Endothelial cell of umbilical vein (primary cell): ENCODE measurements around the gene TSPAN18. TPM values are rescaled to one million over a fixed set of nuclear protein-coding genes. Genes with fewer than 3 reads are reported as not detected.

ENCODE experiments used
- BruUV-seq: library from RNA; stranded (reverse); fragments of 400-500 nt; replicated peaks from 2 replicates; lab custom pipeline; 2021; lab: Mats Ljungman, UMichigan
- CTCF ChIA-PET: fragments of 300-600, 350-600 bp; sonication (Branson Sonifier 250); formaldehyde crosslinking; loops from one replicate; lab custom pipeline; 2021; ENCODE audit warnings: antibody characterized with exemption, inconsistent platforms; lab: Charles Lee
- POLR2A ChIA-PET: fragments of 300-600, 350-600 bp; sonication (Branson Sonifier 250); formaldehyde crosslinking; loops from one replicate; lab custom pipeline; 2021; ENCODE audit warnings: antibody characterized with exemption, inconsistent platforms; lab: Charles Lee
- DNase-seq: peaks from one replicate; pipeline ENCODE4 v3.0.0-alpha.2; 2011; ENCODE audit warnings: low read depth, low spot score
- FAIRE-seq: peaks from 2 replicates; lab custom pipeline; 2011; peaks lifted over from hg19 to GRCh38; lab: Jason Lieb, UNC
- H2AFZ ChIP-seq: 2 replicates; pipeline ENCODE4 v1.6.0; 2012; ENCODE audit warnings: low read depth, low read length, control low read depth, inconsistent platforms
- H3K27ac ChIP-seq: 2 replicates; pipeline ENCODE4 v1.5.1; 2011; ENCODE audit warnings: low read depth, mild to moderate bottlenecking, control low read depth, low read length, moderate library complexity; ENCODE audit not compliant: insufficient read depth
- H3K27me3 ChIP-seq, 2 experiments: 2 replicates each; pipeline versions ENCODE4 v1.6.0 to v1.6.1; 2011; ENCODE audit warnings: low read length in 2 of 2, mixed read lengths in 1 of 2; ENCODE audit not compliant: control insufficient read depth in 2 of 2, insufficient read depth in 2 of 2
- H3K36me3 ChIP-seq, 2 experiments: 2 replicates in 1 of 2; 3 replicates in 1 of 2; pipeline ENCODE4 v1.5.1; 2011; ENCODE audit warnings: low read length in 2 of 2, mild to moderate bottlenecking in 1 of 2, moderate library complexity in 1 of 2; ENCODE audit not compliant: control insufficient read depth in 2 of 2, insufficient read depth in 2 of 2; ENCODE audit errors: extremely low read depth in 1 of 2
- H3K4me1 ChIP-seq: 3 replicates; pipeline ENCODE4 v1.5.1; 2011; ENCODE audit warnings: mild to moderate bottlenecking, low read length; ENCODE audit not compliant: control insufficient read depth, insufficient read depth; ENCODE audit errors: extremely low read depth
- H3K4me2 ChIP-seq: 2 replicates; pipeline ENCODE4 v1.6.1; 2011; ENCODE audit warnings: low read length, control low read depth, mixed read lengths; ENCODE audit not compliant: insufficient read depth
- H3K4me3 ChIP-seq, 3 experiments: fragments of 200-600 bp in 1 of 3; sonication (generic), shearing (Covaris generic) in 1 of 3; replicated peaks in 1 of 3; 2 replicates each; pipeline ENCODE4 v1.5.1; 2011 to 2016; ENCODE audit warnings: control low read depth in 3 of 3, low read length in 3 of 3, mild to moderate bottlenecking in 2 of 3, inconsistent platforms in 1 of 3, low read depth in 1 of 3, moderate library complexity in 1 of 3; ENCODE audit not compliant: insufficient read depth in 1 of 3
- H3K79me2 ChIP-seq: 2 replicates; pipeline ENCODE4 v1.6.0; 2012; ENCODE audit warnings: low read length, inconsistent platforms; ENCODE audit not compliant: control insufficient read depth, insufficient read depth
- H3K9ac ChIP-seq: replicated peaks from 2 replicates; pipeline ENCODE3; 2011; ENCODE audit warnings: low read length, control low read depth; ENCODE audit not compliant: insufficient read depth; ENCODE audit errors: extremely low read depth
- H3K9me1 ChIP-seq: replicated peaks from 3 replicates; pipeline ENCODE4 v1.6.0; 2011; ENCODE audit warnings: mild to moderate bottlenecking, low read length; ENCODE audit not compliant: control insufficient read depth, insufficient read depth; ENCODE audit errors: extremely low read depth
- H3K9me3 ChIP-seq: replicated peaks from 2 replicates; pipeline ENCODE4 v1.5.1; 2012; ENCODE audit warnings: low read length, inconsistent platforms; ENCODE audit not compliant: control insufficient read depth, insufficient read depth
- H4K20me1 ChIP-seq: replicated peaks from 2 replicates; pipeline ENCODE3; 2011; ENCODE audit warnings: mild to moderate bottlenecking, low read length; ENCODE audit not compliant: control insufficient read depth, insufficient read depth; ENCODE audit errors: extremely low read depth
- EZH2 ChIP-seq: IDR thresholded peaks from 2 replicates; pipeline ENCODE4 v1.6.1; 2012; ENCODE audit warnings: borderline replicate concordance, low read depth, mild to moderate bottlenecking, moderate library complexity, low read length, inconsistent platforms; ENCODE audit not compliant: severe bottlenecking
- FOS ChIP-seq: IDR thresholded peaks from 2 replicates; pipeline ENCODE4 v1.6.1; 2011; ENCODE audit warnings: mild to moderate bottlenecking, low read length, moderate library complexity, borderline replicate concordance; ENCODE audit not compliant: insufficient read depth
- GATA2 ChIP-seq: IDR thresholded peaks from 2 replicates; pipeline ENCODE4 v1.7.0; 2011; ENCODE audit warnings: low read depth, mild to moderate bottlenecking, moderate library complexity, mixed read lengths, low read length; ENCODE audit not compliant: insufficient read length, insufficient read depth
- JUN ChIP-seq: IDR thresholded peaks from 2 replicates; pipeline ENCODE4 v1.6.1; 2011; ENCODE audit warnings: borderline replicate concordance, low read depth; ENCODE audit not compliant: insufficient read length, insufficient read depth
- MYC ChIP-seq: IDR thresholded peaks from one replicate; pipeline ENCODE4 v1.6.1; 2011; ENCODE audit warnings: mild to moderate bottlenecking, low read depth, low read length
- POLR2A ChIP-seq: IDR thresholded peaks from 2 replicates; pipeline ENCODE4 v1.6.1; 2012; ENCODE audit warnings: low read depth, mild to moderate bottlenecking, control low read depth, low read length
- POLR2AphosphoS5 ChIP-seq: IDR thresholded peaks from 2 replicates; pipeline ENCODE4 v1.6.1; 2012; ENCODE audit warnings: low read depth, mild to moderate bottlenecking, control low read depth, low read length, moderate library complexity; ENCODE audit not compliant: insufficient read depth
- dilution Hi-C: fragments of 300-500 bp; cut with MboI; formaldehyde crosslinking; loops from one replicate; pipeline ENCODE4 v1.15.0; 2019; ENCODE audit warnings: low sequenced_read_pairs; ENCODE audit not compliant: extremely low pct_ligation_motif_present
- intact Hi-C: fragments of 100-400 bp; cut with micrococcal nuclease; formaldehyde crosslinking; loops from one replicate; pipeline ENCODE4 v1.10.0; 2022
- polyA plus RNA-seq, 4 experiments: library from polyadenylated mRNA; depleted of rRNA in 3 of 4; stranded (reverse) in 3 of 4; unstranded in 1 of 4; fragments of >200 nt; gene quantifications; 2 replicates each; pipeline versions ENCODE4 v1.2.1 to v1.2.3, GENCODE V29; 2011 to 2012; ENCODE audit warnings: missing spikeins in 1 of 4
- total RNA-seq: library from RNA; stranded (reverse); gene quantifications from 2 replicates; pipeline ENCODE4 v1.2.3, GENCODE V29; 2021
- TF ChIP-seq, protein P1 (sequence below): IDR thresholded peaks from 2 replicates; pipeline ENCODE4 v1.6.1; 2011; ENCODE audit not compliant: insufficient read depth, insufficient read length
- TF ChIP-seq, protein P2 (sequence below), 2 donors: IDR thresholded peaks; 1 replicate in 1 of 2; 2 replicates in 1 of 2; pipeline ENCODE4 v1.5.1; 2011; ENCODE audit warnings: low read length in 2 of 2, mild to moderate bottlenecking in 2 of 2, moderate library complexity in 2 of 2, control low read depth in 1 of 2, inconsistent platforms in 1 of 2, low read depth in 1 of 2; ENCODE audit not compliant: insufficient read depth in 1 of 2; ENCODE audit errors: extremely low read depth in 1 of 2

TSPAN18 gene
- total and polyA plus RNA-seq, 2 donors (not counting 3 experiments of a cell fraction or from before 2014, with no cell fraction given) = 32.2 to 118 TPM

DNA sequence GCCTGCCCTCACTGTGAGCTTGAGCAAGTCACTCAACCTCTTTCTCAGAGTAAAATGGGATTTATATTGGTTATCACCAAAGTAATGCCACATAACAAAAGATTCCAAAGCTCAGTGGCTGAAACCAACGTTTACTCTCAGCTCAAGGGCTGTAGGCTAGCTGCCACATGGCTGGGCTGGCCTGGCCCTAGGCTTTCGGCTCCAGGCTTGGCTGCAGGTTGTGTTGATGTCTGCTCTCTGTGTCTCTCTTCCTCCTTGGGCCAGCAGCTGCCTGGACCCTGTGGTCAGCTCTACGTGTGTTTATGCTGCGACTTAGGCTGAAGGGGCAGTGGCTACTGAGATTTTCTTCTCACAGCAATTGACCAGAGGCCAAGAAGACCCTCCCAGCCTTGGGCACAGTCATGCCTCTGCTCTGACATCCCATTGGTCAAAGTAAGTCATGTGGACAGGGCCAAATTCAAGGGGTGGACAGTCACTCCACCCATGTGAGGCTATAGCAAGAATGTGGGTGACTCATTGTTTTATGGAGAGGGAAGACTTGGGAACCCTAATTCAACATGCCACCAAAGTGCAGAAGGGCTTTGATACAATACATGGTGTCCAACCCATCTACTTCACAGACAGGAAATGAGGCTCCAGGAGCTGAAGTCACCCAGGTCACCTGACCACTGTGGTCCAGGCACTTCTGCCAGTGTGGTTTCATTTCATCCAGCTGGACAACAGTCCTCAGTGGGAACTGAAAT lies 90.6 kb downstream of the TSPAN18 start:
- CTCF ChIA-PET = interaction anchor here (1.4 to 2.8 kb wide), 5 partner anchors 13 to 194 kb away, joined by 3 to 8 read pairs (median 5); no protein-coding TSS in a partner anchor
- POLR2A ChIA-PET = interaction anchor here (1.1 kb wide), 1 partner anchor 12 kb away, joined by 3 read pairs; no protein-coding TSS in a partner anchor
- no peak overlapping the region for H3K4me3 ChIP-seq
- H3K4me1 ChIP-seq = peaks cover 28% of the 10 kb centered on the region
- dilution Hi-C loops = no loop called here
- peak overlapping the region; percentile 39 for H3K27ac ChIP-seq
- DNase-seq (no peak), FAIRE-seq (no peak)
- H3K36me3 ChIP-seq = no peaks in the 10 kb centered on the region
- no peak overlapping the region for H2AFZ ChIP-seq
- H3K9me3 ChIP-seq = no peaks in the 10 kb centered on the region
- no peak for TF ChIP-seq POLR2A
- TF ChIP-seq FOS = no peak
- TF ChIP-seq JUN = peak; percentile 48
- no peak for TF ChIP-seq POLR2AphosphoS5
- TF ChIP-seq, protein P1, sequence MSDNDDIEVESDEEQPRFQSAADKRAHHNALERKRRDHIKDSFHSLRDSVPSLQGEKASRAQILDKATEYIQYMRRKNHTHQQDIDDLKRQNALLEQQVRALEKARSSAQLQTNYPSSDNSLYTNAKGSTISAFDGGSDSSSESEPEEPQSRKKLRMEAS = no peak
- no peak for TF ChIP-seq EZH2
- TF ChIP-seq GATA2 = no peak
- TF ChIP-seq, protein P2, sequence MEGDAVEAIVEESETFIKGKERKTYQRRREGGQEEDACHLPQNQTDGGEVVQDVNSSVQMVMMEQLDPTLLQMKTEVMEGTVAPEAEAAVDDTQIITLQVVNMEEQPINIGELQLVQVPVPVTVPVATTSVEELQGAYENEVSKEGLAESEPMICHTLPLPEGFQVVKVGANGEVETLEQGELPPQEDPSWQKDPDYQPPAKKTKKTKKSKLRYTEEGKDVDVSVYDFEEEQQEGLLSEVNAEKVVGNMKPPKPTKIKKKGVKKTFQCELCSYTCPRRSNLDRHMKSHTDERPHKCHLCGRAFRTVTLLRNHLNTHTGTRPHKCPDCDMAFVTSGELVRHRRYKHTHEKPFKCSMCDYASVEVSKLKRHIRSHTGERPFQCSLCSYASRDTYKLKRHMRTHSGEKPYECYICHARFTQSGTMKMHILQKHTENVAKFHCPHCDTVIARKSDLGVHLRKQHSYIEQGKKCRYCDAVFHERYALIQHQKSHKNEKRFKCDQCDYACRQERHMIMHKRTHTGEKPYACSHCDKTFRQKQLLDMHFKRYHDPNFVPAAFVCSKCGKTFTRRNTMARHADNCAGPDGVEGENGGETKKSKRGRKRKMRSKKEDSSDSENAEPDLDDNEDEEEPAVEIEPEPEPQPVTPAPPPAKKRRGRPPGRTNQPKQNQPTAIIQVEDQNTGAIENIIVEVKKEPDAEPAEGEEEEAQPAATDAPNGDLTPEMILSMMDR (IDR thresholded peaks at IDR 0.05; ENCODE audit: extremely low read depth in 1 of 2, insufficient read depth in 1 of 2, low read depth in 1 of 2, low read length in 2 of 2) = no peak
- no peak for TF ChIP-seq MYC
- H3K27me3 ChIP-seq = no peaks in the 10 kb centered on the region
- no peak overlapping the region for H3K4me2 ChIP-seq
- BruUV-seq = no TSS peak
- H3K79me2 ChIP-seq = no peaks in the 10 kb centered on the region
- H3K9ac ChIP-seq = no peak overlapping the region
- intact Hi-C loops = no loop called here
- no peaks in the 10 kb centered on the region for H3K9me1 ChIP-seq
- H4K20me1 ChIP-seq = no peaks in the 10 kb centered on the region
